Measurements from ENCODE around the gene GNAO1.

- no peak for TF ChIP-seq POLR2A (IDR thresholded peaks at IDR 0.05)
- TF ChIP-seq, protein P1, sequence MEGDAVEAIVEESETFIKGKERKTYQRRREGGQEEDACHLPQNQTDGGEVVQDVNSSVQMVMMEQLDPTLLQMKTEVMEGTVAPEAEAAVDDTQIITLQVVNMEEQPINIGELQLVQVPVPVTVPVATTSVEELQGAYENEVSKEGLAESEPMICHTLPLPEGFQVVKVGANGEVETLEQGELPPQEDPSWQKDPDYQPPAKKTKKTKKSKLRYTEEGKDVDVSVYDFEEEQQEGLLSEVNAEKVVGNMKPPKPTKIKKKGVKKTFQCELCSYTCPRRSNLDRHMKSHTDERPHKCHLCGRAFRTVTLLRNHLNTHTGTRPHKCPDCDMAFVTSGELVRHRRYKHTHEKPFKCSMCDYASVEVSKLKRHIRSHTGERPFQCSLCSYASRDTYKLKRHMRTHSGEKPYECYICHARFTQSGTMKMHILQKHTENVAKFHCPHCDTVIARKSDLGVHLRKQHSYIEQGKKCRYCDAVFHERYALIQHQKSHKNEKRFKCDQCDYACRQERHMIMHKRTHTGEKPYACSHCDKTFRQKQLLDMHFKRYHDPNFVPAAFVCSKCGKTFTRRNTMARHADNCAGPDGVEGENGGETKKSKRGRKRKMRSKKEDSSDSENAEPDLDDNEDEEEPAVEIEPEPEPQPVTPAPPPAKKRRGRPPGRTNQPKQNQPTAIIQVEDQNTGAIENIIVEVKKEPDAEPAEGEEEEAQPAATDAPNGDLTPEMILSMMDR (IDR thresholded peaks at IDR 0.05) = no peak
Observed at GRCh38 chr16:56183266-56183665, 8.0 kb upstream of the GNAO1 start.
